Glomerular endothelial cell (primary cell): ENCODE results near the gene RANBP3L. TPM values are rescaled to one million over a fixed set of nuclear protein-coding genes. Genes with fewer than 3 reads are reported as not detected.
A peak's percentile ranks its signal among the peaks of the same experiment; 100 is the strongest.

Experiments
- DNase-seq: peaks from one replicate; pipeline ENCODE4 v3.0.0-alpha.2; 2011; ENCODE audit warnings: low read depth, low spot score; ENCODE audit errors: extremely low read depth
- total RNA-seq: library from RNA; depleted of rRNA; stranded (reverse); fragments of >200 nt; gene quantifications from 2 replicates; pipeline ENCODE4 v1.2.3, GENCODE V29; 2015

RANBP3L gene
- total RNA-seq, 1 donor from 2014 or later = not detected

DNA sequence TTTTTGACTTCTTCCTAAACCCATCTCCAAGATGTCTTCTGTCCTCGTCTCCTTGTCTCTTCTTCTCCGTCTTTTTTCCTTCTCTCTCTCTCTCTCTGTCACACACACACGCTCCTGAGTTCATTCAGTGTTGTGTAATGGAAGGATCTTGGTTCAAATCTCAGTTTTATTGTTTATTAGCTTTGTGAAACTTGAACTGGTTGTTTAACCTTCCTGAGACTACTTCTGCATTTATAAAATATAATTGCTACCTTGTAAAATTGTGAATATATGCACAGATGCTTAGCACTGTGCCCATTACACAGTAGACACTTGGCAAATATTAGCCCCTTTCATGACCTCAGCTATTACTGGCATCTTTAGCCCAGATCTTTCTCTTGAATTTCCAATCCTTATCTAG, 57.6 kb downstream of the RANBP3L start:
- DNase-seq = no peak

DNA sequence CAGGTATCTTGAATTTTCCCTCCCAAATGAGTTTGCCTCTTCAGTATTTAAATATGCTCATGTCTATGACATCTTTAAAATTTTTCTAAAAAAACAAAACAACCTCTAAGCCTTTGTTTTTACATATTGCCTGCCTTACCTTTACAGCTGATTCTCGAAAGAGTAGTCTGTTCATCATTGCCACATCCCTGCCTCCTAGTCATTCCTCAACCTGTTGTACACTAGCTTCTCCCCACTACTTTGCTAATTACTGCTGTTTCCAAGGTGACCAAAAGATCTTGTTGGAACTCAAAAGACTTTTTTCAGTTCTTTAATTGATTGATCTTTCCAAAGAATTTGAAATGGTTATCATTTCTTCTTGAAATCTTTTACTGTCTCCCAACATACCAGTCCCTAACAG, 58.0 kb downstream of the RANBP3L start:
- no peak for DNase-seq

DNA sequence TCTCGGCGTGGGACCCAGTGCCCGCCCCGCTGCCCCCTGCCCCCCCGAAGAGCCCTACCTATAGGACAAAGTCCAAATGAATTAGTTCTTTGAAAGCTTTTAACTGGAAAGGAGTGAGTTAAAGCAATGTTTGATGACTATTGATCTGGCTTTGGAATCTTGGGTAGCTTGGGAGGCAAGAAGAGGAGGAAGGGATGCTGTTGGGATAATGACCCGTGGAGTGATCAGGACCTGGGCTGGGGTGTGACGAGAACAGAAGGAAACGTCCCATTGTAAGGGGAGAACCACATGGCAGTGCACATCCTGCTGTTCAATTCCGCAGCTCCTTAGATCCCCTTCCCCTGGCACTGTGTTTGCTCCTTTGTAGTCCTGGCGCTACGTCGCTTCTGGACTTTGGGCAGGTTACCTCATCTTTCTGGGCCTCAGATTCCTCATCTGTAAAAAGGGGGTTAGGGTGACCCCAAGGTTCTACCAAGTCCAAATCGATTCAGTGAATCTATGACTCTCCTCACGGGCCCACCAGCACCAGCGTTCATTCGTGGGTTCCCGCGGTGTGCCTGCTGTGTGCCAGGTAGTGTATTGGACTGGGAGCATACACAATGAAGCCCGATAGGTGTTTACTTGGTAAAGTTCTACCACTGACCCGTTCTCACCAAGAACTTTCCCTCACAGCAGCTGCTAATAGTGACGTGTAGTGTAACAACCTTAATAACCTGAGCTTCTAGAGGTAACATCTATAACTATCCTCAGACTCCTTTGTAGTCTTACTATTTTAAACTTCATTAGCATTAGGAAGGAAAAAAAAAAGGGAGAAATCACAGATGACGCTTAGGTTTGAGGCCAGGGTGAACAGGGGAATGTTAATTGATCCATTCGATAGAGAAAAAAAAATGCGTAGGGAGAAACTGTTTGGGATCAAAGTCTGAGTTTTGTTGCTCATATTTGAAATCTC, 58.9 kb downstream of the RANBP3L start:
- no peak for DNase-seq

DNA sequence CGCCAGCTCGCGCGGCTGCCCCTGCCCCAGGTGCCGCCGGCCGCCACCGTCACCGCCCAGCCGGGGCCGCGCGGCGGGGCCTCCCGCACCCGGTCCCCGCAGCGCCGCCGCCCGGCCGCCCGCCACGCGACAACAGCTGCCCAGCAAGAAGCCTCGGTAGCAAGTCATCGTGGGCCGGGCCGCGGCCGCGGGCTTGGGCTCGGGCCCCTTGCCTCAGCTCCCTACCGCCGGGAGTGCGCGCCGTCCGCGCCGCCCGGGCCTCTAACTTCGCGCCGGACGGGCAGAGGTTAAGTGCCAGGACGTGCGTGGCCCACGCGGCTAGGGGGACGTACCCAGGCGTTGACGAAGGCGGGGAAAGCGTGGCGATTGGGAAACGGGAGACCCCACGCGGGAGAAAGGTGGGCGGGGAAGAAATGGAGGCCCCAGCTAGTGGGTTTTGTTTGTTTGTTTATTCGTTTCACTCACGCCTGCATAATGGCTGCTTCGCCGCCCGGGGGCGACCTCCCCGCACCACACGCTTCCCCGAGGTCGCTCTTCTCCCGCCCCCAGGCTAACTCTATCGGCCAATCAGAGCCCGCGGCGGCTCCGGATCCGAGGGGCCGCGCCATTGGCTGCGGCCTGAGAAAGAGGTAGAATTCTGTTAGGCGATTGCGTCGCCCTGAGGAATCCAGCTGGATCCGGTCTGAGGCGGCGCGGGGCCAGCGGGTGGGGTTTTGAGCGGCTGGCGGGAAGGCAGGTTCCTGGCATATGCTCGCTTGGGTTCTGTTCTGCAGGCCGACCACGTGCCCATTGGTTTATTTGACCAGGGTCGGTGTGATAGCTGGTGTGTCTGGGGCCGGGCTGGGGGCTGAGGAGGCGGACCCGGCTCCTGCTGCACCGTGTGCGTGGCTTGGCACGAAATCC, 59.8 kb downstream of the RANBP3L start, which contains the start of gene NADK2:
TSS of gene NADK2 (minus strand) at position 295 of the 903 bp plus-strand sequence. CDS start at position 168, 127 bp downstream.
- DNase-seq = peak; percentile 65

DNA sequence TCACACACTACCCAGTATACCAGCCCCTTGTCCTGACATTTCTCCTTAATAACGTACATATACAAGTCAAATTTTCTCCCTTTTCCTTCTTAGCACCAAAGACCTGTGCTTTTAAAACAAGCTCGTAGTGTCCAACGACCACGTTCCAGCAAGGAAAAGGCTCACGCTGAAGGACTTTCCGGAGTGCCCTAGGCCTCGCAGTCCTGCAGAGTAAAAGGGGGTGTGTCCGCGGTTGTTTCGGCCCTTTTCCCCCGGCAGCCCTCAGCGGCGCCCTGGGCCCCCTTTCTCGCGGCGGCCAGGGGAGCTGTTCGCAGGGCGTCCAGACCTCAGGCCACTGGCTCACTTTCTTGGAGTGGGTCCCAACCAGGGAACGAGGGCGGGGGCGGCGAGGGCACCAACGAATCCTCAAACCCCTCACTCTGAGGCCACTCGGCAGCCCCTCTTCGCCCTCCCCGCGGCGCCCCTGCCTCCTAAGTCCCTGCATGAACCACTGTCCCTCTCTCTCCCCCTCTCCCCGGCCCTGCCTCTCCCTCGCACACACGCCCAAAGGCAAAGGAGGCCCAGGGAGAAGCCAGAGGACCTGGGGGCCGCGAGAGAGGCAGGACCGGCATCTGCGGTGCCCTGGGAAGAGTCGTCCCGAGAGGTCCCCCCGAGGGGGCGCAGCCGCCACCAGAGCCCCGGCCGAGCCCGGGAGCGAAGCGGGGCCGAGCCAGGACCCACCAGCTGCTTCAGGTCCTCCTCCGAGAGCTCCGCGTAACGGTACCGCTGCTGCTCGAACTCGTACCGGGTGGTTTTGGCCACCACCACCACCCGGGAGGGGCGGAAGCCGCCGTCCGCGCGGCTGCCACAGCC, 60.7 kb downstream of the RANBP3L start:
- peak; percentile 9 for DNase-seq

DNA sequence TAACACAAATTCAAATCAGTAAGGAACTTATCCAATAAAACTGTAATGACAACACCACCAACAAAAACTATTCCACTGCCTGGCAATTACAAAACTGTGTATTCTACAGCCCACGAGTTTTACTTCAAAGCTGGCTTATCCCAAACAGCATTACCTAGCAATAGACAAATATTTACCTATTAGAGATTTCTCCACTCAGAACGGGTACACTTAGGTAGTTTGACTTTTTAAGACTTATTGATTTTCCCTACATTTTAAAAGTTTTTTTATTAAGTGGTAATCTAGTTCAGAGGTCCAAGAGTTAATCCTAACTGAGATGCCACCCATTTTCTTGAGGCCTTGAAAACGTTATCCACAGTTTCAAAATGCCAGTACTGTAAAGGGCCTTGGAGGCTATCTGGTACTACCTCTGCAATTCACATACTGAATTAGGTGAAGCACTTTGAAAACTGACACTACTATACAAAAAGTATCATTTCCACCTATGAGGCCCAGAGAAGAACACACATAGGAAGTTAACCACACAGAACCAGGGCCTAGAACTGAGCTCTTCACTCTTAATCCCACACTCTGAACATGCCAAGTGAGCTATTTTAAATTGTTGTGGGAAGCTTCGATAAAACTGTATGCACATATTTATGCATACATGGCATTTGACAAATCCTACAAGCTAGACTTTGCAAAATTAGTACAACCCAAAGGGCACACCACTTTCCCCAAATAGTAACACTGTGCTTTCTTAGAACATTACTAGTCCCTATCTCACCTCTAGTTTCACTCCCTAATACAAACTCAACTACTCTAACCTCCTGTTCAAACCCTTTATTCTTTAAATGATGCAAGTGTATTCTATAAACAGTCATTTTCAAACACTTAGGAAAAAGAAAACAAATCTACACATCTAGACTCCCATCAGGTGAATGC, 62.1 kb downstream of the RANBP3L start:
- DNase-seq = no peak

DNA sequence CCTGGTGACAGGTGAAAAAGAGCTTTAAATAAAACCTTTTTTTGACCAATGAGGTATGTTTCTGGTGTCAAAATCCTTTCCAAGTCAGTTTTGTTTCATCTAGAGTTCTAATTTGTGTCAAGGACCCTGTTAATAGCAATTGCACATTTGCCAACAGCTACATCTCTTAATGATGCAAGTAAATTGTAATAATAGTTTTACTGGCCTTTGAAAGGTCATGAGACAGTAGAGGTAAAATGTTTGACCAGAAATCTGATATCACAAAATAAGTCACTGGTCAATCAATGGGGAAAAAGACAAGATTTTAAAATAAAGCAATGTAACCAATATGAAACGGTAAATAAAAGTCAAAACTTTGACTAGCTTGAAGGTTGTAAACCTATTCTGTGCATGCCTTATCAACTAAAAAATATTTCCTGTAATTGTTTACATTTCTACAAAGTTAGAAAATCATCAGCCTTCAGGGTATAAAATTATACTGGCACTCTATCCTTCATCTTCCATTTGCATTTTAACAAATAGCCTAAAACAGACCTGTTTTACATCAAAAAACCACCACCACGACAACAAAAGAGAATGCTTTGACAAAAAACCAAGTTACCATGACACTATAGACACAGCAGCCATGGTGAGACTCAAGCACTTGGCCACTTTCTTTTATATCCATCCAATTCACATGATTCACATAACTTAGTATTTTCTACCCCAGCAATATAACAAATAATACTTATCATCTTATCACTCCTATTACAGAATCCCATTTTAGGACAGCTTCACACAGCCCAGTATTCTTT, 63.0 kb downstream of the RANBP3L start:
- DNase-seq = no peak

DNA sequence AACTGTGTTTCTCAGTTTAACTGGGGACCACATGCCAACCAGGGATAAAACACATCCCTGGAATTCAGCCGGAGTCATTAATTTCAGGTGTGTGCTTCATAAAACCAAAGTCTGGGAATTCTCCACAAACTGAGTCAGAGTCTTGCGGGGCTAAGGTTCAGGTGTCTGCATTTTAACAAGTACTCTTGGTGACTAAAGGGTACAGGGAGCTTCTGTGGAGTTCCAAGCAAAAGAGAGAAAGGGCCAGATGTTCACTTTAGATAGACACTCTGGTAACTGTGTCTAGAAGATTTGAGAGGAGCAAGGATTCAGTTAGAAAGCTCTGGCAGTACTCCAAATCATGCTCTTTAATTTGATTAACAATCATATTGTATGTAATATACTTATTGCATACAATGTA, 64.0 kb downstream of the RANBP3L start:
- no peak for DNase-seq

DNA sequence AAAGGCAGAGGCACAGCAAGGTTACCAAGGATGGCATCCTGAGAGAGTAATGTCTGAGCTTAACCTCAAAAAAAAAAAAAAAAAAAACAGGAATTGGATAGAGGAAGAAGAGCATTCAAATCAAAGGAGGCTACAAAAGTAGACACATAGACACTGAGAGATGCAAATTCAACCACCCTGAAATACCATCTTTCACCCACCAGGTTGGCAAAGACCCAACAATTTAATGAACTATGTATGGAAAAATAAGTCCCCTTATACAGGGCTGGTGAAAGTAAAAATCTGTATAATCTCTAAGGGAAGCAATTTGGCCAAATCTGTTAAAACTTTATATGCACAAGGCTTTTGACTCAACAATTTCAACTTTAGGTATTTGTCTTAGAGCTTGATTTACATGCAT, 64.9 kb downstream of the RANBP3L start:
- DNase-seq = no peak

DNA sequence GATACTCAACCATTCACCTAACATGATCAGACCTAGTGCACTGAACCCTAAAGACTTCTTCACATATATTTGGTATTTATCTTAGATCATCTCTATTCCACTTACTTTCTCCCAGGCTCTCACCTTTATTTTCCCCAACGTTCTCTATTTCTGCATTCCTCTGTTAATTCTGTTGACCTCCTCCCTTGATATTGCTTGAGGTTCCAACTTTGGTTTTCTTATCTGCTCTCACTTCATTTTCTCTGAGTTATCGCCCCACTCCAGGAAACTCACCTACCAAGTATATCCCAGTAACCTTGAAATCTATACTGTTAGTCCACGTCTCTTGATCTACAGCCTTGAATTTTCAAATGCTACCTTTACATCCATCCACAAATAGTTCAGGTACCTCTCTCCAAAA, 69.2 kb downstream of the RANBP3L start:
- DNase-seq = no peak

DNA sequence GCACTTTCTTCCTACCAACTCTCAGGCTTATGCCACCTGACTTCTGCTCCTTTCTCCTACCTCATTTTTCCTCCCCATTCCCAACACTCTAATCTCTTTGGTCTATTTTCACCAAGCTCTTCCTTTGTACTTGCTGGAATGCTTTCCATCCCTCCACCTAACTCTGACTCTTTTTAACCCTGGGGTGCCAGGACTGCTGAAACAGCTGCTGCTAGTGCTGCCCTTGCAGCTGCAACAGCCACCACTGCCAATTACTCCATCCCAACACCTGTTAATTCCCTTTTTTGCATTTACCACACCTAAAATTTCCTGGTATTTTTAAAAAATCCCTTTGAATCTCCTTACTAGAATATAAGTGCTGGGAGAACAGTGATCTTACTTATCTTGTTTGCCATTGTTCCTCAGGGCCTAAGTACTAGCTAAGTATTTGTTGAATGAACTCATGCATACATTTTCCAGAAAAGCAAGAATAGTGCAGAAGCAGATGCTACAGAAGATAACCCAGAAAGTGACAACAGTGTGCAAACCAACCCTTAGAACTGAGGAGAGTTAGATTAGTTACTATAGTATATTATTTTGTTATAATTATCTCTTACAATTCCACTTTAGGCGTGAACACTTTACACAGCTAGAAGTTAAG, 71.4 kb downstream of the RANBP3L start:
- no peak for DNase-seq

DNA sequence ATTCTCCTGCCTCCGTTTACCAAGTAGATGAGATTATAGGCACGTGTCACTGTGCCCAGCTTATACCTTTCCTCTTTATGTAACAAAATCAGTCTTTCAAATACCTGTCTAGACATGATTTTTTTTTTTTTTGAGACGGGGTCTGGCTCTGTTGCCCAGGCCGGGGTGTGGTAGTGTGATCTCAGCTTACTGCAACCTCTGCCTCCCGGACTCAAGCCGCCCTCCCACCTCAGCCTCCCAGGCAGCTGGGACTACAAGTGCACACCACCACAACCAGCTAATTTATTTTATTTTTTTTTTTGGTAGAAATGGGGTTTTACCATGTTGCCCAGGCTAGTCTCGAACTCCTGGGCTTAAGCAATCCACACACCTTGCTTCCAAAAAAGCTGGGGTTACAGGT, 73.2 kb downstream of the RANBP3L start:
- no peak for DNase-seq

DNA sequence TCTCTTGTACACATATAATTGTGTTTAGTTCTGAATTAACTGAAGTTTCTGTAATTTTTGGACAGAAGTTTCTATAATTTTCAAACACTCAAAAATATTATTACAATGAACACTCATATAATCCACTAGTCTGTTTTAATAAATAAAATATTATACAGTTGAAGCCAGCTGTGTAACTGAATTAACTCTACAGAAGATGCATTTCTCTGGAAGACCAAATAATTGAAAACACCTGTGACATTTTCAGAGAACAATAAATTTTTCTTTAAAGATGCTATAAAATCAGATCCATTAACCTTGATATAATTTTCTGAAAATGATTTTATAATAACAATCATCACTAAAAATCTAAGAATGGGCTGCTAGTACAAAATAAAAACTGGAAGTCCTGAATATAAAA, 74.7 kb downstream of the RANBP3L start:
- DNase-seq = no peak

DNA sequence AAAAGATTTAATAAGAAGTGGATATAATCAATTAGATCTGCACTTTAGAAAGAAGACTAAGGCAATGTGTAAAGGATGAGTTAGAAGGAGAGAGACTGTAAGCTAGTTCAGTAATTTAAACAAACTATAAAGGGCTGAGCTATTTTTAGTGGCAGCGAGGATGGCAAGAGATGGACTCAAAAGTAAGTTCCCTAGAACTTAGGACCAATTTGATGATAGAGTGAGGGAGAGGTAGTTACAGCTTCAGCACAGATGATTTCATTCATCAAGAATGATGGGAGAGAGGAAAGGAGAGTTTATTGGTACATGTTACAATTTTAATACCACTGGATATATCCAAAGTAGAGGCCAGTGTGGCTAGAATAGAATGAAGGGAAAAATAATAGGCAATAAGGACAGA, 79.1 kb downstream of the RANBP3L start:
- DNase-seq = no peak

DNA sequence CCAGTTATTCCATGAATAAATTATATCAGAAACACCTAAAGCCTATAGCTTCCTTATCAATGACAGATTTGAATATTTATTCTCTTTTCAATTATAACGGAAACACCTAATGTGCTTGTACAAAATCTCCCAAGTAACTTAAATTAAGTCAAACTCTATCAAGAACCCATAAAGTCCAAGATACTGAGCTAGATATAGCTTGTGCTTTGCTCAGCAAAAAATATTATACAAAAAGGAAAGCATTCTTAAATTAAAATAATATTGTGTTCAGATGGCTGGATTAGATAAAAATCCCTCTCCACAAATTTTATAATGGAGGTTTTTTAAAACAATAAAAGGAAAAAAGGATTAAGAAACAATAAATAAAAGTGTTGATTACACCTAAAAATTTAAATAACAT, 83.7 kb downstream of the RANBP3L start:
- DNase-seq = no peak

DNA sequence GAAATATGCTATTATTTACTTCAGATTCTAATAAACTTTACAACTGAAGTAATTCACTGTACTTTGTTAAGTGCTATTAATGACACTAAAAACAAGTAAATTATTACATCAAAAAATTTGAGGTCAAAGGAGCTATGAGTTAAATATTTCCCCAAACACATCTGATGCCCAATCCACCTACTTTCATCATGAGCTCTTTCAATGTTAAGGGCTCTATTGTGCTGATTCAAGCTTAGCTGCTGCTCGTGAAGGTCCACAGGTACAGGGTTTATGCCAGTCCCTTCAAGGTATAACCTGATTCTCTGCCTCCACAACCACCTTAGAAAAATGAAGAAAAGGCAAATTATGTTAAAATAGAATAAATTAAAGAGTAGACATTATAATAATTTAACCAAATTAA, 84.1 kb downstream of the RANBP3L start:
- DNase-seq = no peak

DNA sequence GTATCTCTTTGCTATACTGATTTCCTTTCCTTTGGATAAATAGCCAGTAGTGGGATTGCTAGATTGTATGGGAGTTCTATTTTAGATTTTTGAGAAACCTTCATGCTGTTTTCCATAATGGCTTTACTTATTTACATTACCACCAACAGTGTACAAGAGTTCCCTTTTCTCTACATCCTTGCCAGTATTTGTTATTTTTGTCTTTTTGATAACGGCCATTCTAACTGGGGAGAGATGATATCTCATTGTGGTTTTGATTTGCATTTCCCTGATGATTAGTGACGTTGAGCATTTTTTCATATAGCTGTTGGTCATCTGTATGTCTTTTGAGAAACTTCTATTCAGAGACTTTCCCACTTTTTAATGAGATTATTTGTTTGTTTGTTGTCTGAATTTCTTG, 85.8 kb downstream of the RANBP3L start:
- no peak for DNase-seq

DNA sequence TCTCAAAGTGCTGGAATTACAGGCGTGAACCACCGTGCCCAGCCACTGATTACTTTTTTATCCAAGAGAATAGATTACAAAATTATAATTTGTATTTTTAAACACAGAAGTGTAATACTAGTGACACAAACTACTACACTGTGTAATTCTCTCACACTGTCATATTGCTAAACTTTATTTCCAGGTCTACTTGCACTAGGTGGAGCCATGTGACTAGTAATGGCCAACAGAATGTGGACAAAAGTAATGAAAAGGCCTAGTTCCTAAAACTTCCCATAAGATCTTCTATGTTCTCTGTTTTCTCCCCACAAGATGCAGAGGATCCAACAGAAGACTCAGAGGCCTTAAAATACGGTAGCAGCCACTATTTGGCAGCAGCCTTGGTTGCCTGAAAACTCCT, 87.3 kb downstream of the RANBP3L start:
- no peak for DNase-seq
